ENCODE data around the gene TSHR. TPM values are rescaled to one million over a fixed set of nuclear protein-coding genes. Genes with fewer than 3 reads are reported as not detected.

Gene TSHR
- total and polyA plus RNA-seq, 2 of the 13 experiments (the other 11 are each of a cell fraction or from before 2014, with no cell fraction given) = not detected

GRCh38 chr14:81179631-81180030 lies 224.2 kb downstream of the TSHR start:
- H3K9ac ChIP-seq (ENCODE audit: insufficient read depth, low read depth, low read length) = no peak overlapping the region
- no peak overlapping the region for H3K4me2 ChIP-seq (ENCODE audit: low read depth, low read length)
- CTCF ChIA-PET (ENCODE audit: low intra/inter-chr PET ratio, low total read pairs) = no interaction called here
- intact Hi-C loops (cut with micrococcal nuclease; ENCODE audit: unreplicated experiment) = no loop called here
- 98% methylated on average over 2 of the region's 2 CpGs for WGBS (ENCODE audit: low lambda C conversion rate)
- POLR2A ChIA-PET = interaction anchor here (3.4 kb wide), 1 partner anchor 10 kb away, joined by 11 read pairs; no protein-coding TSS in a partner anchor
- peaks cover 3 to 4% of the 10 kb centered on the region in 2 experiments for H3K36me3 ChIP-seq (replicated peaks in 1 of 2; ENCODE audit: control insufficient read depth in 1 of 2, insufficient read depth in 2 of 2, low read length in 2 of 2)
- TF ChIP-seq NR2F1 (CRISPR knock-in tag; IDR thresholded peaks at IDR 0.05) (no peak), KIAA2018 (CRISPR knock-in tag; IDR thresholded peaks at IDR 0.05; ENCODE audit: borderline replicate concordance) (no peak), RAD21 (CRISPR knock-in tag; IDR thresholded peaks at IDR 0.05) (no peak), NFIC (IDR thresholded peaks at IDR 0.05; ENCODE audit: low read length) (no peak), HMGXB3 (CRISPR knock-in tag; IDR thresholded peaks at IDR 0.05; ENCODE audit: borderline replicate concordance) (no peak), MTF1 (CRISPR knock-in tag; IDR thresholded peaks at IDR 0.05) (no peak), ZNF550 (CRISPR knock-in tag; IDR thresholded peaks at IDR 0.05; ENCODE audit: borderline replicate concordance) (no peak), ZNF329 (CRISPR knock-in tag; IDR thresholded peaks at IDR 0.05; ENCODE audit: low read depth) (no peak), ZNF644 (CRISPR knock-in tag; IDR thresholded peaks at IDR 0.05; ENCODE audit: low read depth) (no peak), CHD2 (IDR thresholded peaks at IDR 0.05; ENCODE audit: low read depth, low read length) (no peak), NFATC3 (CRISPR knock-in tag; IDR thresholded peaks at IDR 0.05) (no peak), THYN1 (CRISPR knock-in tag; IDR thresholded peaks at IDR 0.05; ENCODE audit: borderline replicate concordance, low read depth) (no peak), POLR2G (IDR thresholded peaks at IDR 0.05; ENCODE audit: low read depth, low read length) (no peak), ZBTB1 (CRISPR knock-in tag; IDR thresholded peaks at IDR 0.05; ENCODE audit: borderline replicate concordance) (no peak)
- no peaks in the 10 kb centered on the region for H3K4me1 ChIP-seq (ENCODE audit: insufficient read depth, low read length)
- DNase-seq (ENCODE audit: low spot score) = no peak
- H3K27ac ChIP-seq (ENCODE audit: extremely low read length, insufficient read depth, low read length) = no peak overlapping the region
- ATAC-seq = no peak
- no peaks in the 10 kb centered on the region for H3K79me2 ChIP-seq (ENCODE audit: insufficient read depth, low read length)
- H3K9me3 ChIP-seq (ENCODE audit: low read length) = no peaks in the 10 kb centered on the region
- no TSS peak for BruUV-seq (replicated peaks)
- no peak overlapping the region for H2AFZ ChIP-seq (ENCODE audit: low read length)
- 0 out of 2 replicates have a peak, but pooled peaks cover 2% of the 10 kb centered on the region for H4K20me1 ChIP-seq (ENCODE audit: insufficient read depth, low read length)
- H3K27me3 ChIP-seq (ENCODE audit: control insufficient read depth in 1 of 2, insufficient read depth in 2 of 2, low read length in 2 of 2) = no peaks in the 10 kb centered on the region
- no peak for FAIRE-seq
- no peak overlapping the region for H3K4me3 ChIP-seq (replicated peaks in 1 of 3; ENCODE audit: insufficient read depth in 1 of 3, low read depth in 2 of 3, low read length in 3 of 3)
- in situ Hi-C loops (cut with HindIII; ENCODE audit: extremely low pct_ligation_motif_present, low pct_unique_long_range_greater_than_20kb) = no loop called here

Measured in HepG2 (cell line).